ENCODE results near the gene LIMK1.

DNA sequence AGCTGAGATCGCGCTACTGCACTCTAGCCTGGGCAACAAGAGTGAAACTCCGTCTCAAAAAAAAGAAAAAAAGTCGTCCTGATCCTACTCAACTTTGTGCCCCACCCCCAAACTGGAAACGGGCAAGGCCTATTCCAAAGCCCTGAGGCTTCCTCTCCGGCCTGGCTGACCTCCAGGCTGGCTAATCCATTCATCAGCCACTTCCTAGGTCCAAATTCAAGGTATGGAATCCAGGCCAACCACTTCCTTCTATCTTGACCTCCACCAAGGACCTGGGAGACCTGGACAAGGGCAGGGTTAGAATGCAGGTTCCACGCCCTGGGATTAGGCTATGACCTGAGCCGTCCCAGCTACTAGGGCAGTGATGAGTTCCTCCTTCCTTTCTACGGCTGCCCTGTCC, 70.1 kb downstream of the LIMK1 start:
- TF ChIP-seq, protein P1, sequence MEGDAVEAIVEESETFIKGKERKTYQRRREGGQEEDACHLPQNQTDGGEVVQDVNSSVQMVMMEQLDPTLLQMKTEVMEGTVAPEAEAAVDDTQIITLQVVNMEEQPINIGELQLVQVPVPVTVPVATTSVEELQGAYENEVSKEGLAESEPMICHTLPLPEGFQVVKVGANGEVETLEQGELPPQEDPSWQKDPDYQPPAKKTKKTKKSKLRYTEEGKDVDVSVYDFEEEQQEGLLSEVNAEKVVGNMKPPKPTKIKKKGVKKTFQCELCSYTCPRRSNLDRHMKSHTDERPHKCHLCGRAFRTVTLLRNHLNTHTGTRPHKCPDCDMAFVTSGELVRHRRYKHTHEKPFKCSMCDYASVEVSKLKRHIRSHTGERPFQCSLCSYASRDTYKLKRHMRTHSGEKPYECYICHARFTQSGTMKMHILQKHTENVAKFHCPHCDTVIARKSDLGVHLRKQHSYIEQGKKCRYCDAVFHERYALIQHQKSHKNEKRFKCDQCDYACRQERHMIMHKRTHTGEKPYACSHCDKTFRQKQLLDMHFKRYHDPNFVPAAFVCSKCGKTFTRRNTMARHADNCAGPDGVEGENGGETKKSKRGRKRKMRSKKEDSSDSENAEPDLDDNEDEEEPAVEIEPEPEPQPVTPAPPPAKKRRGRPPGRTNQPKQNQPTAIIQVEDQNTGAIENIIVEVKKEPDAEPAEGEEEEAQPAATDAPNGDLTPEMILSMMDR (IDR thresholded peaks at IDR 0.05): no peak
- TF ChIP-seq POLR2A (IDR thresholded peaks at IDR 0.05): no peak

Data from testis (tissue), 2 donors.